ENCODE data around the gene PHYHD1. TPM values are rescaled to one million over a fixed set of nuclear protein-coding genes. Genes with fewer than 3 reads are reported as not detected.

Gene PHYHD1
- total and polyA plus RNA-seq, 2 of the 13 experiments (the other 11 are each of a cell fraction or from before 2014, with no cell fraction given), result 10.6 to 25.3 TPM

GRCh38 chr9:128917151-128917849, 3.5 kb upstream of the PHYHD1 start (continued):
- TF ChIP-seq, protein P1, sequence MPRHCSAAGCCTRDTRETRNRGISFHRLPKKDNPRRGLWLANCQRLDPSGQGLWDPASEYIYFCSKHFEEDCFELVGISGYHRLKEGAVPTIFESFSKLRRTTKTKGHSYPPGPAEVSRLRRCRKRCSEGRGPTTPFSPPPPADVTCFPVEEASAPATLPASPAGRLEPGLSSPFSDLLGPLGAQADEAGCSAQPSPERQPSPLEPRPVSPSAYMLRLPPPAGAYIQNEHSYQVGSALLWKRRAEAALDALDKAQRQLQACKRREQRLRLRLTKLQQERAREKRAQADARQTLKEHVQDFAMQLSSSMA (CRISPR knock-in tag; IDR thresholded peaks at IDR 0.05), result 0 out of 2 replicates have a peak, but pooled peaks have one; percentile 61
- peak; percentile 88 for TF ChIP-seq PHF21A (CRISPR knock-in tag; IDR thresholded peaks at IDR 0.05)
- TF ChIP-seq ZNF749 (CRISPR knock-in tag; IDR thresholded peaks at IDR 0.05; ENCODE audit: borderline replicate concordance), result 0 out of 2 replicates have a peak, but pooled peaks have one; percentile 44
- peak; percentile 60; the same call in 1 of the 2 replicates for TF ChIP-seq KLF12 (CRISPR knock-in tag; IDR thresholded peaks at IDR 0.05; ENCODE audit: borderline replicate concordance)
- TF ChIP-seq HES4 (CRISPR knock-in tag; IDR thresholded peaks at IDR 0.05; ENCODE audit: borderline replicate concordance), result peak; percentile 24; the same call in 1 of the 2 replicates
- peak; percentile 57; the same call in 1 of the 2 replicates for TF ChIP-seq RXRB (CRISPR knock-in tag; IDR thresholded peaks at IDR 0.05; ENCODE audit: borderline replicate concordance)
- no peak for TF ChIP-seq TERF1 (CRISPR knock-in tag; IDR thresholded peaks at IDR 0.05)
- peak; percentile 47; the same call in 1 of the 2 replicates for TF ChIP-seq ZNF580 (CRISPR knock-in tag; IDR thresholded peaks at IDR 0.05; ENCODE audit: borderline replicate concordance, low read depth)
- peak; percentile 76 for TF ChIP-seq ZHX1 (CRISPR knock-in tag; IDR thresholded peaks at IDR 0.05; ENCODE audit: low read depth)
- TF ChIP-seq ZNF713 (CRISPR knock-in tag; IDR thresholded peaks at IDR 0.05), result no peak
- peak; percentile 74; the same call in 1 of the 2 replicates for TF ChIP-seq ZNF564 (CRISPR knock-in tag; IDR thresholded peaks at IDR 0.05)
- TF ChIP-seq RNF2 (conservative IDR thresholded peaks at IDR 0.05; ENCODE audit: low read depth), result no peak
- TF ChIP-seq CC2D1A (CRISPR knock-in tag; IDR thresholded peaks at IDR 0.05), result no peak
- TF ChIP-seq ZNF333 (CRISPR knock-in tag; IDR thresholded peaks at IDR 0.05; ENCODE audit: borderline replicate concordance), result no peak
- no peak for TF ChIP-seq ZNF430 (CRISPR knock-in tag; IDR thresholded peaks at IDR 0.05)
- TF ChIP-seq MIER3 (CRISPR knock-in tag; IDR thresholded peaks at IDR 0.05; ENCODE audit: borderline replicate concordance), result peak; percentile 22; the same call in 1 of the 2 replicates
- TF ChIP-seq, protein P2, sequence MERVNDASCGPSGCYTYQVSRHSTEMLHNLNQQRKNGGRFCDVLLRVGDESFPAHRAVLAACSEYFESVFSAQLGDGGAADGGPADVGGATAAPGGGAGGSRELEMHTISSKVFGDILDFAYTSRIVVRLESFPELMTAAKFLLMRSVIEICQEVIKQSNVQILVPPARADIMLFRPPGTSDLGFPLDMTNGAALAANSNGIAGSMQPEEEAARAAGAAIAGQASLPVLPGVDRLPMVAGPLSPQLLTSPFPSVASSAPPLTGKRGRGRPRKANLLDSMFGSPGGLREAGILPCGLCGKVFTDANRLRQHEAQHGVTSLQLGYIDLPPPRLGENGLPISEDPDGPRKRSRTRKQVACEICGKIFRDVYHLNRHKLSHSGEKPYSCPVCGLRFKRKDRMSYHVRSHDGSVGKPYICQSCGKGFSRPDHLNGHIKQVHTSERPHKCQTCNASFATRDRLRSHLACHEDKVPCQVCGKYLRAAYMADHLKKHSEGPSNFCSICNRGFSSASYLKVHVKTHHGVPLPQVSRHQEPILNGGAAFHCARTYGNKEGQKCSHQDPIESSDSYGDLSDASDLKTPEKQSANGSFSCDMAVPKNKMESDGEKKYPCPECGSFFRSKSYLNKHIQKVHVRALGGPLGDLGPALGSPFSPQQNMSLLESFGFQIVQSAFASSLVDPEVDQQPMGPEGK (CRISPR knock-in tag; IDR thresholded peaks at IDR 0.05), result peak; percentile 94
- TF ChIP-seq, protein P3, sequence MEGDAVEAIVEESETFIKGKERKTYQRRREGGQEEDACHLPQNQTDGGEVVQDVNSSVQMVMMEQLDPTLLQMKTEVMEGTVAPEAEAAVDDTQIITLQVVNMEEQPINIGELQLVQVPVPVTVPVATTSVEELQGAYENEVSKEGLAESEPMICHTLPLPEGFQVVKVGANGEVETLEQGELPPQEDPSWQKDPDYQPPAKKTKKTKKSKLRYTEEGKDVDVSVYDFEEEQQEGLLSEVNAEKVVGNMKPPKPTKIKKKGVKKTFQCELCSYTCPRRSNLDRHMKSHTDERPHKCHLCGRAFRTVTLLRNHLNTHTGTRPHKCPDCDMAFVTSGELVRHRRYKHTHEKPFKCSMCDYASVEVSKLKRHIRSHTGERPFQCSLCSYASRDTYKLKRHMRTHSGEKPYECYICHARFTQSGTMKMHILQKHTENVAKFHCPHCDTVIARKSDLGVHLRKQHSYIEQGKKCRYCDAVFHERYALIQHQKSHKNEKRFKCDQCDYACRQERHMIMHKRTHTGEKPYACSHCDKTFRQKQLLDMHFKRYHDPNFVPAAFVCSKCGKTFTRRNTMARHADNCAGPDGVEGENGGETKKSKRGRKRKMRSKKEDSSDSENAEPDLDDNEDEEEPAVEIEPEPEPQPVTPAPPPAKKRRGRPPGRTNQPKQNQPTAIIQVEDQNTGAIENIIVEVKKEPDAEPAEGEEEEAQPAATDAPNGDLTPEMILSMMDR (CRISPR knock-in tag; IDR thresholded peaks at IDR 0.05), result no peak
- no peak for TF ChIP-seq ZNF12 (CRISPR knock-in tag; IDR thresholded peaks at IDR 0.05)
- 0 out of 2 replicates have a peak, but pooled peaks have one; percentile 45 for TF ChIP-seq ZMAT3 (CRISPR knock-in tag; conservative IDR thresholded peaks at IDR 0.05)
